H9 (cell line): ENCODE measurements around the gene MOXD1. TPM values are rescaled to one million over a fixed set of nuclear protein-coding genes. Genes with fewer than 3 reads are reported as not detected.

Source experiments
- DNase-seq: peaks from one replicate; pipeline ENCODE4 v3.0.0-alpha.2; 2017
- H2AFZ ChIP-seq: one replicate; pipeline ENCODE4 v1.6.1; 2013; ENCODE audit warnings: mild to moderate bottlenecking, low read length, control low read depth, moderate library complexity
- H2AK5ac ChIP-seq: 2 replicates; pipeline ENCODE4 v1.6.1; 2013; ENCODE audit warnings: low read length, control low read depth, mixed read lengths; ENCODE audit not compliant: insufficient read length
- H2BK120ac ChIP-seq: one replicate; pipeline ENCODE4 v1.6.1; 2013; ENCODE audit warnings: low read depth, mild to moderate bottlenecking, low read length, control low read depth, inconsistent platforms; ENCODE audit not compliant: poor library complexity, severe bottlenecking
- H2BK12ac ChIP-seq: 2 replicates; pipeline ENCODE4 v1.6.1; 2013; ENCODE audit warnings: low read length, control low read depth, mixed read lengths, low read depth; ENCODE audit not compliant: insufficient read length
- H2BK15ac ChIP-seq: 2 replicates; pipeline ENCODE4 v1.6.1; 2013; ENCODE audit warnings: low read depth, low read length, control low read depth
- H2BK20ac ChIP-seq: one replicate; pipeline ENCODE4 v1.6.1; 2013; ENCODE audit warnings: low read depth, mild to moderate bottlenecking, low read length, control low read depth, inconsistent platforms; ENCODE audit not compliant: poor library complexity, severe bottlenecking
- H2BK5ac ChIP-seq: 2 replicates; pipeline ENCODE4 v1.6.1; 2013; ENCODE audit warnings: low read length, control low read depth, mixed read lengths; ENCODE audit not compliant: insufficient read length
- H3K14ac ChIP-seq: 2 replicates; pipeline ENCODE4 v1.6.1; 2013; ENCODE audit warnings: low read length, control low read depth; ENCODE audit not compliant: insufficient read depth
- H3K18ac ChIP-seq: 2 replicates; pipeline ENCODE4 v1.6.1; 2013; ENCODE audit warnings: low read depth, mild to moderate bottlenecking, mixed read lengths, low read length, control low read depth; ENCODE audit not compliant: insufficient read length
- H3K23ac ChIP-seq: 2 replicates; pipeline ENCODE4 v1.6.1; 2013; ENCODE audit warnings: low read length, control low read depth, mixed read lengths, low read depth; ENCODE audit not compliant: insufficient read length
- H3K23me2 ChIP-seq: 2 replicates; pipeline ENCODE4 v1.6.1; 2013; ENCODE audit warnings: low read depth, mild to moderate bottlenecking, mixed read lengths, low read length, control low read depth; ENCODE audit not compliant: insufficient read length, poor library complexity, severe bottlenecking
- H3K27ac ChIP-seq: 2 replicates; pipeline ENCODE4 v1.5.1; 2013; ENCODE audit warnings: low read length, control low read depth, mixed read lengths, low read depth; ENCODE audit not compliant: insufficient read length
- H3K27me3 ChIP-seq: 2 replicates; pipeline ENCODE4 v1.6.1; 2013; ENCODE audit warnings: low read length, control low read depth, inconsistent platforms; ENCODE audit not compliant: insufficient read depth
- H3K4ac ChIP-seq: 2 replicates; pipeline ENCODE4 v1.6.1; 2013; ENCODE audit warnings: low read depth, mild to moderate bottlenecking, control low read depth, inconsistent platforms, low read length, moderate library complexity
- H3K4me1 ChIP-seq: 2 replicates; pipeline ENCODE4 v1.6.1; 2013; ENCODE audit warnings: low read length, control low read depth, inconsistent platforms; ENCODE audit not compliant: insufficient read depth
- H3K4me2 ChIP-seq: 2 replicates; pipeline ENCODE4 v1.6.1; 2013; ENCODE audit warnings: low read length, control low read depth, mixed read lengths; ENCODE audit not compliant: insufficient read length, insufficient read depth
- H3K56ac ChIP-seq: 2 replicates; pipeline ENCODE4 v1.6.1; 2013; ENCODE audit warnings: low read depth, mild to moderate bottlenecking, mixed read lengths, low read length, control low read depth; ENCODE audit not compliant: insufficient read length
- H3K79me1 ChIP-seq: 2 replicates; pipeline ENCODE4 v1.6.1; 2013; ENCODE audit warnings: low read depth, mild to moderate bottlenecking, moderate library complexity, low read length, control low read depth, inconsistent platforms; ENCODE audit not compliant: insufficient read depth, poor library complexity, severe bottlenecking
- H3K79me2 ChIP-seq: 2 replicates; pipeline ENCODE4 v1.6.1; 2013; ENCODE audit warnings: low read length, control low read depth, inconsistent platforms; ENCODE audit not compliant: insufficient read depth
- H3K9ac ChIP-seq: 2 replicates; pipeline ENCODE4 v1.6.1; 2013; ENCODE audit warnings: low read length, control low read depth, mixed read lengths; ENCODE audit not compliant: insufficient read length; ENCODE audit errors: extremely low read depth
- H3K9me3 ChIP-seq: one replicate; pipeline ENCODE4 v1.6.1; 2013; ENCODE audit warnings: low read depth, low read length, inconsistent platforms; ENCODE audit not compliant: control insufficient read depth
- H3T11ph ChIP-seq: one replicate; pipeline ENCODE4 v1.6.1; 2013; ENCODE audit warnings: mild to moderate bottlenecking, low read length, control low read depth, inconsistent platforms
- H4K20me1 ChIP-seq: one replicate; pipeline ENCODE4 v1.6.1; 2013; ENCODE audit not compliant: control insufficient read depth, insufficient read length, insufficient read depth
- H4K5ac ChIP-seq: 2 replicates; pipeline ENCODE4 v1.6.1; 2013; ENCODE audit warnings: low read depth, mild to moderate bottlenecking, mixed read lengths, low read length, control low read depth; ENCODE audit not compliant: insufficient read length
- H4K8ac ChIP-seq: replicated peaks from 2 replicates; pipeline ENCODE4 v1.6.1; 2013; ENCODE audit warnings: low read length, control low read depth, mixed read lengths, low read depth; ENCODE audit not compliant: insufficient read length
- H4K91ac ChIP-seq: 2 replicates; pipeline ENCODE4 v1.6.1; 2013; ENCODE audit warnings: low read depth, mild to moderate bottlenecking, moderate library complexity, mixed read lengths, low read length, control low read depth; ENCODE audit not compliant: insufficient read length
- H3K27ac Mint-ChIP-seq, 3 experiments: 2 replicates in 2 of 3; 3 replicates in 1 of 3; pipeline ENCODE4 v1.8.0; 2020 to 2021; ENCODE audit warnings: mixed read lengths in 3 of 3, mild to moderate bottlenecking in 1 of 3, moderate library complexity in 1 of 3
- H3K27me3 Mint-ChIP-seq: 2 replicates; pipeline ENCODE4 v1.8.0; 2021; ENCODE audit warnings: low read depth, mild to moderate bottlenecking, moderate library complexity, mixed read lengths
- H3K36me3 Mint-ChIP-seq, 3 experiments: 2 replicates in 2 of 3; 3 replicates in 1 of 3; pipeline ENCODE4 v1.8.0; 2020 to 2021; ENCODE audit warnings: low read depth in 3 of 3, mixed read lengths in 3 of 3; ENCODE audit not compliant: insufficient read depth in 1 of 3
- H3K4me1 Mint-ChIP-seq, 2 experiments: 2 replicates each; pipeline ENCODE4 v1.8.0; 2020; ENCODE audit warnings: mixed read lengths in 2 of 2
- H3K4me3 Mint-ChIP-seq, 2 experiments: 2 replicates in 1 of 2; 3 replicates in 1 of 2; pipeline ENCODE4 v1.8.0; 2020 to 2021; ENCODE audit warnings: mild to moderate bottlenecking in 2 of 2, mixed read lengths in 2 of 2, moderate library complexity in 1 of 2
- H3K9me3 Mint-ChIP-seq, 2 experiments: 2 replicates in 1 of 2; 3 replicates in 1 of 2; pipeline ENCODE4 v1.8.0; 2020; ENCODE audit warnings: mild to moderate bottlenecking in 2 of 2, mixed read lengths in 2 of 2, moderate library complexity in 1 of 2
- CTCF ChIP-seq: fragments of 200-600 bp; sonication (generic); conservative IDR thresholded peaks from 3 replicates; pipeline ENCODE4 v1.8.0; 2021; ENCODE audit warnings: antibody characterized with exemption, mild to moderate bottlenecking
- WGBS: extraction: QIAGEN DNeasy Blood & Tissue Kit; methylation state at CpG from one replicate; pipeline ENCODE4 v1.1.7; 2013; ENCODE audit warnings: missing lambda C conversion rate, low lambda C conversion rate, mixed read lengths; ENCODE audit not compliant: insufficient read length; ENCODE audit errors: extremely low coverage; 5-methylcytosine and 5-hydroxymethylcytosine counted together
- total RNA-seq: library from RNA; stranded (reverse); gene quantifications from 2 replicates; pipeline ENCODE4 v1.2.1, GENCODE V29; 2021

MOXD1 gene
- total RNA-seq, 1 experiment from 2014 or later, result 2.3 TPM

GRCh38 chr6:132253211-132253610 is 148.1 kb downstream of the MOXD1 start:
- no peak overlapping the region for H3K14ac ChIP-seq
- H2BK5ac ChIP-seq, result no peak overlapping the region
- H3K23ac ChIP-seq, result no peak overlapping the region
- peaks cover 1% of the 10 kb centered on the region for H3K27me3 Mint-ChIP-seq
- no peaks in the 10 kb centered on the region for H3K23me2 ChIP-seq
- no peak overlapping the region for H3K4me3 Mint-ChIP-seq
- no peak overlapping the region for H4K8ac ChIP-seq
- no peak overlapping the region for H3K27ac ChIP-seq
- H3K9me3 Mint-ChIP-seq, result peaks cover 14 to 23% of the 10 kb centered on the region in 2 experiments
- no peak overlapping the region for H4K91ac ChIP-seq
- DNase-seq, result no peak
- no peaks in the 10 kb centered on the region for H3K79me2 ChIP-seq
- H3K56ac ChIP-seq, result no peak overlapping the region
- no CpG with 5 or more reads among the region's 2 CpGs for WGBS
- H4K5ac ChIP-seq, result no peak overlapping the region
- H3K27ac Mint-ChIP-seq, result no peak overlapping the region
- H3K9ac ChIP-seq, result no peak overlapping the region
- H3K36me3 Mint-ChIP-seq, result peaks cover 2 to 19% (median 18%) of the 10 kb centered on the region in 3 experiments; a peak in 4 of 7 replicates
- H3K4ac ChIP-seq, result no peak overlapping the region
- H4K20me1 ChIP-seq, result no peaks in the 10 kb centered on the region
- no peak for TF ChIP-seq CTCF
- H2AFZ ChIP-seq, result no peak overlapping the region
- H2BK120ac ChIP-seq, result no peak overlapping the region
- no peak overlapping the region for H2BK15ac ChIP-seq
- no peak overlapping the region for H2BK12ac ChIP-seq
- no peak overlapping the region for H2AK5ac ChIP-seq
- H3K9me3 ChIP-seq, result no peaks in the 10 kb centered on the region
- H3K4me1 ChIP-seq, result no peaks in the 10 kb centered on the region
- no peak overlapping the region for H3K18ac ChIP-seq
- H3T11ph ChIP-seq, result no peak overlapping the region
- H3K27me3 ChIP-seq, result no peaks in the 10 kb centered on the region
- no peaks in the 10 kb centered on the region for H3K79me1 ChIP-seq
- H3K4me1 Mint-ChIP-seq, result peaks cover 3% of the 10 kb centered on the region in 2 experiments
- H2BK20ac ChIP-seq, result no peak overlapping the region
- no peak overlapping the region for H3K4me2 ChIP-seq
